Psoas muscle (tissue), 8 donors: ENCODE results near the gene KIF14. TPM values are rescaled to one million over a fixed set of nuclear protein-coding genes. Genes with fewer than 3 reads are reported as not detected.
"Not testable (repeated sequence)": the region's sequence is repeated elsewhere in the genome, so short reads cannot be mapped to it uniquely, and the experiment has no call there.

ENCODE experiments used
- ATAC-seq, 4 donors: fragments of 200-7000 bp; cut with Tn5 transposase; one replicate each; pipeline ENCODE4 v1.9.1; 2020; ENCODE audit warnings: moderate library complexity in 3 of 4, mild to moderate bottlenecking in 2 of 4
- DNase-seq, 2 donors: peaks; one replicate each; pipeline ENCODE4 v3.0.0-alpha.2; 2020
- H3K27ac ChIP-seq: fragments of 200-600 bp; one replicate; pipeline ENCODE4 v1.8.0; 2022
- H3K27me3 ChIP-seq, 3 donors: fragments of 200-600 bp in 1 of 3; one replicate each; pipeline versions ENCODE4 v1.6.1 to v1.8.0; 2013 to 2022; ENCODE audit warnings: low read length in 2 of 3, mild to moderate bottlenecking in 2 of 3, moderate library complexity in 1 of 3; ENCODE audit not compliant: insufficient read depth in 3 of 3
- H3K36me3 ChIP-seq, 2 donors: fragments of 200-600 bp in 1 of 2; one replicate each; pipeline versions ENCODE4 v1.6.1 to v1.8.0; 2013 to 2022; ENCODE audit warnings: low read depth in 1 of 2, mild to moderate bottlenecking in 1 of 2, moderate library complexity in 1 of 2; ENCODE audit not compliant: insufficient read depth in 1 of 2
- H3K4me1 ChIP-seq: fragments of 200-600 bp; one replicate; pipeline ENCODE4 v1.8.0; 2022
- H3K4me3 ChIP-seq: fragments of 200-600 bp; one replicate; pipeline ENCODE4 v1.8.0; 2022; ENCODE audit warnings: mild to moderate bottlenecking
- H3K9me3 ChIP-seq: fragments of 200-600 bp; one replicate; pipeline ENCODE4 v1.8.0; 2022
- CTCF ChIP-seq: fragments of 200-600 bp; IDR thresholded peaks from one replicate; pipeline ENCODE4 v1.8.0; 2022; ENCODE audit warnings: antibody characterized with exemption
- WGBS, 3 donors: extraction: QIAGEN DNeasy Blood & Tissue Kit; methylation state at CpG; one replicate each; pipeline versions ENCODE4 v1.1.6 to v1.1.7; 2013; 5-methylcytosine and 5-hydroxymethylcytosine counted together
- intact Hi-C, 2 donors: fragments of 100-400 bp; cut with DNase I; formaldehyde crosslinking; loops; one replicate each; pipeline versions ENCODE4 v1.11.0 to v1.14.2; 2022
- polyA plus RNA-seq, 3 donors: library from polyadenylated mRNA; stranded (reverse); fragments of 200-250 nt; gene quantifications; one replicate each; pipeline ENCODE4 v1.2.3, GENCODE V29; 2013
- total RNA-seq, 4 donors: library from RNA; stranded (reverse); fragmentation: NEBNext Ultra II Directional in 2 of 4; extraction: Animal tissue kit (Norgen Biotek cat#: 25700) in 2 of 4; gene quantifications; one replicate each; pipeline versions ENCODE4 v1.2.1 to v1.2.4, GENCODE V29; 2021 to 2023
- donor health status: healthy with polysubstance abuse.
- donor health status: DM: no; HTN: no; CAD: no; lungs with moderate emphysema.
- donor health status: Bipolar disorder and iron deficiency.
- donor health status: healthy.
- donor health status: DM: yes; HTN: yes; CAD: no.
- donor health status: DM: no; HTN: no; CAD: no.
- donor health status: DM: no; HTN: no; CAD: no.
- donor health status: DM: yes; HTN: yes; CAD: no.

Gene KIF14
- total and polyA plus RNA-seq, 7 donors = 0.01 to 0.11 (median 0.06) TPM

GRCh38 chr1:200525090-200525987 is 95.2 kb downstream of the KIF14 start:
- ATAC-seq (no peak), DNase-seq (no peak)
- intact Hi-C loops = no loop called here
- H3K4me3 ChIP-seq = no peak overlapping the region
- TF ChIP-seq CTCF = no peak
- no peak overlapping the region for H3K27ac ChIP-seq
- no peaks in the 10 kb centered on the region for H3K9me3 ChIP-seq
- 36 to 49% (median 48%) methylated on average over 9 of the region's 9 CpGs for WGBS, 3 donors
- no peaks in the 10 kb centered on the region for H3K27me3 ChIP-seq
- no peaks in the 10 kb centered on the region for H3K4me1 ChIP-seq
- H3K36me3 ChIP-seq = no peaks in the 10 kb centered on the region

GRCh38 chr1:200524551-200524950 is 96.0 kb downstream of the KIF14 start:
- peak in 1 of 2 donors; percentile 23 for DNase-seq
- ATAC-seq, H3K4me3 ChIP-seq, H3K27me3 ChIP-seq, H3K9me3 ChIP-seq, H3K36me3 ChIP-seq, H3K27ac ChIP-seq, intact Hi-C loops, H3K4me1 ChIP-seq: not testable (repeated sequence)
- WGBS, 3 donors = 68 to 83% (median 81%) methylated on average over 4 to 5 of the region's 5 CpGs

- TF ChIP-seq CTCF = no peak
- no peak overlapping the region for H3K4me3 ChIP-seq
These were observed 96.5 kb downstream of the KIF14 start for GRCh38 chr1:200524092-200524491.

GRCh38 chr1:200520735-200521134 is 99.8 kb downstream of the KIF14 start:
- WGBS, 3 donors = 94% methylated on average over 8 of the region's 8 CpGs
- no peaks in the 10 kb centered on the region for H3K4me1 ChIP-seq
- no peaks in the 10 kb centered on the region for H3K36me3 ChIP-seq
- H3K9me3 ChIP-seq = no peaks in the 10 kb centered on the region
- H3K4me3 ChIP-seq = no peak overlapping the region
- DNase-seq (no peak), ATAC-seq (no peak)
- TF ChIP-seq CTCF = no peak
- no peaks in the 10 kb centered on the region for H3K27me3 ChIP-seq
- intact Hi-C loops = no loop called here
- no peak overlapping the region for H3K27ac ChIP-seq

More at GRCh38 chr1:200524092-200524491, 96.5 kb downstream of the KIF14 start:
- intact Hi-C loops = no loop called here
- H3K4me1 ChIP-seq = no peaks in the 10 kb centered on the region
- no peaks in the 10 kb centered on the region for H3K27me3 ChIP-seq
- ATAC-seq (no peak), DNase-seq (no peak)
- H3K36me3 ChIP-seq = no peaks in the 10 kb centered on the region
- WGBS, 3 donors = 88 to 93% (median 89%) methylated on average over 2 of the region's 2 CpGs
- H3K9me3 ChIP-seq = no peaks in the 10 kb centered on the region
- H3K27ac ChIP-seq = no peak overlapping the region

- 79 to 93% (median 85%) methylated on average over 1 of the region's 1 CpG for WGBS, 3 donors
- Histone ChIP-seq H3K36me3 (no peaks in the 10 kb centered on the region), H3K4me1 (no peaks in the 10 kb centered on the region), H3K27ac (no peak overlapping the region), H3K4me3 (no peak overlapping the region), H3K9me3 (no peaks in the 10 kb centered on the region), H3K27me3 (peaks cover 0 to 6% (median 0%) of the 10 kb centered on the region in 3 donors)
- intact Hi-C loops = no loop called here
- DNase-seq (no peak), ATAC-seq (no peak)
- TF ChIP-seq CTCF = no peak
These were observed 102.0 kb downstream of the KIF14 start for GRCh38 chr1:200518524-200518923.
